ENCODE results near the gene ZNF891.
A peak's percentile ranks its signal among the peaks of the same experiment; 100 is the strongest.

ZNF891 gene

GRCh38 chr12:133120385-133121191 is 9.5 kb downstream of the ZNF891 start:
- no peak overlapping the region for H3K27ac Mint-ChIP-seq
- no peak overlapping the region for H3K4me3 Mint-ChIP-seq
- peaks cover 88% of the 10 kb centered on the region for H3K9me3 Mint-ChIP-seq
- H3K27me3 Mint-ChIP-seq (ENCODE audit: low read depth) = peaks cover 3% of the 10 kb centered on the region
- no peaks in the 10 kb centered on the region for H3K4me1 Mint-ChIP-seq
- H3K36me3 Mint-ChIP-seq (ENCODE audit: low read depth) = peaks cover 100% of the 10 kb centered on the region
- TF ChIP-seq CTCF (IDR thresholded peaks at IDR 0.05; ENCODE audit: unreplicated experiment in 3 of 3) = no peak

GRCh38 chr12:133108150-133108549 is 21.9 kb downstream of the ZNF891 start:
- peaks cover 12% of the 10 kb centered on the region for H3K36me3 Mint-ChIP-seq (ENCODE audit: low read depth)
- no peak overlapping the region for H3K4me3 Mint-ChIP-seq
- no peak overlapping the region for H3K27ac Mint-ChIP-seq
- TF ChIP-seq CTCF (IDR thresholded peaks at IDR 0.05; ENCODE audit: unreplicated experiment in 3 of 3) = no peak
- H3K9me3 Mint-ChIP-seq = peaks cover 89% of the 10 kb centered on the region
- no peaks in the 10 kb centered on the region for H3K27me3 Mint-ChIP-seq (ENCODE audit: low read depth)
- no peaks in the 10 kb centered on the region for H3K4me1 Mint-ChIP-seq

GRCh38 chr12:133107121-133107520 is 23.0 kb downstream of the ZNF891 start:
- H3K27me3 Mint-ChIP-seq (ENCODE audit: low read depth) = no peaks in the 10 kb centered on the region
- peaks cover 5% of the 10 kb centered on the region for H3K36me3 Mint-ChIP-seq (ENCODE audit: low read depth)
- TF ChIP-seq CTCF (IDR thresholded peaks at IDR 0.05; ENCODE audit: unreplicated experiment in 3 of 3) = no peak
- H3K4me3 Mint-ChIP-seq = no peak overlapping the region
- H3K27ac Mint-ChIP-seq = no peak overlapping the region
- H3K4me1 Mint-ChIP-seq = no peaks in the 10 kb centered on the region
- peaks cover 91% of the 10 kb centered on the region for H3K9me3 Mint-ChIP-seq

GRCh38 chr12:133106253-133106652 is 23.8 kb downstream of the ZNF891 start:
- H3K9me3 Mint-ChIP-seq = peaks cover 94% of the 10 kb centered on the region
- no peak for TF ChIP-seq CTCF (IDR thresholded peaks at IDR 0.05; ENCODE audit: unreplicated experiment in 3 of 3)
- no peak overlapping the region for H3K27ac Mint-ChIP-seq
- no peaks in the 10 kb centered on the region for H3K36me3 Mint-ChIP-seq (ENCODE audit: low read depth)
- no peak overlapping the region for H3K4me3 Mint-ChIP-seq
- no peaks in the 10 kb centered on the region for H3K4me1 Mint-ChIP-seq
- H3K27me3 Mint-ChIP-seq (ENCODE audit: low read depth) = no peaks in the 10 kb centered on the region

GRCh38 chr12:133105620-133106019 is 24.5 kb downstream of the ZNF891 start:
- no peaks in the 10 kb centered on the region for H3K36me3 Mint-ChIP-seq (ENCODE audit: low read depth)
- H3K4me1 Mint-ChIP-seq = no peaks in the 10 kb centered on the region
- H3K4me3 Mint-ChIP-seq = no peak overlapping the region
- H3K27me3 Mint-ChIP-seq (ENCODE audit: low read depth) = no peaks in the 10 kb centered on the region
- no peak for TF ChIP-seq CTCF (IDR thresholded peaks at IDR 0.05; ENCODE audit: unreplicated experiment in 3 of 3)
- H3K27ac Mint-ChIP-seq = no peak overlapping the region
- H3K9me3 Mint-ChIP-seq = peaks cover 94% of the 10 kb centered on the region

- Mint-ChIP-seq H3K27me3 (ENCODE audit: low read depth) (no peaks in the 10 kb centered on the region), H3K36me3 (ENCODE audit: low read depth) (no peaks in the 10 kb centered on the region), H3K4me1 (no peaks in the 10 kb centered on the region), H3K9me3 (peaks cover 60% of the 10 kb centered on the region), H3K27ac (no peak overlapping the region), H3K4me3 (peak overlapping the region; percentile 30 to 50 (median 45))
- no peak for TF ChIP-seq CTCF (IDR thresholded peaks at IDR 0.05; ENCODE audit: unreplicated experiment in 3 of 3)
Observed at GRCh38 chr12:133083345-133083744, 46.7 kb downstream of the ZNF891 start.

All from nephron (organoid).